PFSK-1 (cell line): ENCODE measurements around the gene GALNT18.

ENCODE experiments used
- FOXP2 ChIP-seq: optimal IDR thresholded peaks from 2 replicates; pipeline ENCODE3; 2011; ENCODE audit warnings: borderline replicate concordance, control low read depth, inconsistent platforms; ENCODE audit not compliant: insufficient read depth; ENCODE audit errors: extremely low read length, extremely low read depth
- POLR2AphosphoS5 ChIP-seq: IDR thresholded peaks from 2 replicates; pipeline ENCODE4 v1.6.1; 2012; ENCODE audit warnings: low read depth, mild to moderate bottlenecking, control low read depth, low read length, moderate library complexity
- REST ChIP-seq, 2 experiments: IDR thresholded peaks; 2 replicates each; pipeline versions ENCODE4 v1.6.1 to v1.8.0; 2011 to 2012; ENCODE audit warnings: low read depth in 2 of 2, low read length in 2 of 2, control low read depth in 1 of 2, inconsistent platforms in 1 of 2, mild to moderate bottlenecking in 1 of 2, moderate library complexity in 1 of 2; ENCODE audit not compliant: insufficient read depth in 1 of 2
- SIN3A ChIP-seq: IDR thresholded peaks from 2 replicates; pipeline ENCODE4 v1.6.1; 2012; ENCODE audit warnings: mild to moderate bottlenecking, low read length, moderate library complexity, borderline replicate concordance; ENCODE audit not compliant: insufficient read depth
- TAF1 ChIP-seq: IDR thresholded peaks from 2 replicates; pipeline ENCODE4 v1.6.1; 2012; ENCODE audit warnings: low read length, control low read depth, borderline replicate concordance; ENCODE audit not compliant: insufficient read depth

GALNT18 gene

GRCh38 chr11:11513422-11513821 is 108.4 kb downstream of the GALNT18 start:
- no peak for TF ChIP-seq REST (IDR thresholded peaks at IDR 0.05; ENCODE audit: insufficient read depth in 1 of 2, low read depth in 2 of 2, low read length in 2 of 2)
- TF ChIP-seq FOXP2: no peak
- no peak for TF ChIP-seq SIN3A
- TF ChIP-seq TAF1: no peak
- no peak for TF ChIP-seq POLR2AphosphoS5

GRCh38 chr11:11512929-11513328 is 108.9 kb downstream of the GALNT18 start:
- TF ChIP-seq REST (IDR thresholded peaks at IDR 0.05; ENCODE audit: insufficient read depth in 1 of 2, low read depth in 2 of 2, low read length in 2 of 2): no peak
- TF ChIP-seq SIN3A: no peak

- no peak for TF ChIP-seq TAF1
- TF ChIP-seq REST (IDR thresholded peaks at IDR 0.05; ENCODE audit: insufficient read depth in 1 of 2, low read depth in 2 of 2, low read length in 2 of 2): no peak
- no peak for TF ChIP-seq SIN3A
- no peak for TF ChIP-seq FOXP2
- no peak for TF ChIP-seq POLR2AphosphoS5
These were observed 109.3 kb downstream of the GALNT18 start for GRCh38 chr11:11512502-11512901.

- TF ChIP-seq REST (IDR thresholded peaks at IDR 0.05; ENCODE audit: insufficient read depth in 1 of 2, low read depth in 2 of 2, low read length in 2 of 2) (no peak), POLR2AphosphoS5 (no peak), TAF1 (no peak), SIN3A (no peak), FOXP2 (no peak)
These were observed 109.7 kb downstream of the GALNT18 start for GRCh38 chr11:11512090-11512489.

GRCh38 chr11:11510939-11511338 is 110.9 kb downstream of the GALNT18 start:
- TF ChIP-seq REST (IDR thresholded peaks at IDR 0.05; ENCODE audit: insufficient read depth in 1 of 2, low read depth in 2 of 2, low read length in 2 of 2) (no peak), FOXP2 (no peak), SIN3A (no peak), TAF1 (no peak), POLR2AphosphoS5 (no peak)
